Mucosa of descending colon (tissue), 3 donors: ENCODE measurements around the gene SNPH. TPM values are rescaled to one million over a fixed set of nuclear protein-coding genes. Genes with fewer than 3 reads are reported as not detected.
A peak's percentile ranks its signal among the peaks of the same experiment; 100 is the strongest.

Experiments used
- ATAC-seq: fragments of 200-7000 bp; cut with Tn5 transposase; one replicate; pipeline ENCODE4 v1.9.1; 2020; ENCODE audit warnings: mild to moderate bottlenecking, moderate library complexity
- DNase-seq, 3 donors: peaks; one replicate each; pipeline ENCODE4 v3.0.0-alpha.2; 2020
- H3K36me3 ChIP-seq: fragments of 200-600 bp; one replicate; pipeline ENCODE4 v1.8.0; 2021; ENCODE audit warnings: low read depth, mild to moderate bottlenecking
- H3K4me1 ChIP-seq: fragments of 200-600 bp; one replicate; pipeline ENCODE4 v1.8.0; 2021; ENCODE audit warnings: low read depth, mild to moderate bottlenecking
- H3K4me3 ChIP-seq: fragments of 200-600 bp; one replicate; pipeline ENCODE4 v1.8.0; 2021; ENCODE audit warnings: mild to moderate bottlenecking
- H3K9me3 ChIP-seq: fragments of 200-600 bp; one replicate; pipeline ENCODE4 v1.8.0; 2021; ENCODE audit warnings: mild to moderate bottlenecking
- CTCF ChIP-seq: fragments of 200-600 bp; IDR thresholded peaks from one replicate; pipeline ENCODE4 v1.8.0; 2022; ENCODE audit warnings: antibody characterized with exemption, mild to moderate bottlenecking
- intact Hi-C, 2 donors: fragments of 100-400 bp; cut with DNase I in 1 of 2; cut with micrococcal nuclease in 1 of 2; formaldehyde crosslinking; loops; one replicate each; pipeline versions ENCODE4 v1.11.0 to v1.11.1; 2022; cut with DNase I, micrococcal nuclease
- total RNA-seq, 3 donors: library from RNA; stranded (reverse); fragmentation: NEBNext Ultra II Directional in 2 of 3; extraction: Animal tissue kit (Norgen Biotek cat#: 25700) in 2 of 3; gene quantifications; one replicate each; pipeline versions ENCODE4 v1.2.1 to v1.2.4, GENCODE V29; 2021 to 2023
- donor health status: DM: no; HTN: no; CAD: no; lungs with moderate emphysema.
- donor health status: DM: no; HTN: no; CAD: no.
- donor health status: DM: no; HTN: yes; CAD: no.

SNPH gene
- total RNA-seq, 3 donors from 2014 or later, result 1.1 to 11.7 (median 2.2) TPM

GRCh38 chr20:1286267-1287024 is 20.4 kb downstream of the SNPH start:
- H3K9me3 ChIP-seq, result no peaks in the 10 kb centered on the region
- DNase-seq (no peak), ATAC-seq (peak; percentile 19)
- H3K36me3 ChIP-seq, result no peaks in the 10 kb centered on the region
- TF ChIP-seq CTCF, result no peak
- intact Hi-C loops, result no loop called here
- H3K4me1 ChIP-seq, result peaks cover 7% of the 10 kb centered on the region
- no peak overlapping the region for H3K4me3 ChIP-seq

- H3K36me3 ChIP-seq, result no peaks in the 10 kb centered on the region
- TF ChIP-seq CTCF, result no peak
- ATAC-seq (no peak), DNase-seq (no peak)
- intact Hi-C loops, result no loop called here
- no peaks in the 10 kb centered on the region for H3K9me3 ChIP-seq
- no peaks in the 10 kb centered on the region for H3K4me1 ChIP-seq
- no peak overlapping the region for H3K4me3 ChIP-seq
These were observed 21.2 kb downstream of the SNPH start for GRCh38 chr20:1287306-1287705.

- intact Hi-C loops, result no loop called here
- Histone ChIP-seq H3K36me3 (no peaks in the 10 kb centered on the region), H3K4me1 (no peaks in the 10 kb centered on the region), H3K4me3 (no peak overlapping the region), H3K9me3 (no peaks in the 10 kb centered on the region)
- no peak for TF ChIP-seq CTCF
- ATAC-seq, result no peak
- DNase-seq, result no peak
These were observed 21.9 kb downstream of the SNPH start for GRCh38 chr20:1287787-1288569.

- Histone ChIP-seq H3K36me3 (no peaks in the 10 kb centered on the region), H3K4me3 (no peak overlapping the region), H3K4me1 (no peaks in the 10 kb centered on the region), H3K9me3 (no peaks in the 10 kb centered on the region)
- no peak for DNase-seq
- intact Hi-C loops, result no loop called here
- no peak for ATAC-seq
- no peak for TF ChIP-seq CTCF
These were observed 25.2 kb downstream of the SNPH start for GRCh38 chr20:1291191-1291741.

GRCh38 chr20:1292620-1293019 is 26.5 kb downstream of the SNPH start:
- no peak for ATAC-seq
- intact Hi-C loops, result no loop called here
- Histone ChIP-seq H3K36me3 (no peaks in the 10 kb centered on the region), H3K4me1 (no peaks in the 10 kb centered on the region), H3K4me3 (no peak overlapping the region), H3K9me3 (no peaks in the 10 kb centered on the region)
- DNase-seq, result no peak
- no peak for TF ChIP-seq CTCF
